Stimulated activated CD8-positive, alpha-beta memory T cell treated with anti-CD3 and anti-CD28 coated beads, Interleukin-12 subunit alpha, Interleukin-12 subunit beta, amount 100 ng/mL, for 24 hours (primary cell): Measurements from ENCODE around the gene SUSD5.
"Not testable (repeated sequence)": the region's sequence is repeated elsewhere in the genome, so short reads cannot be mapped to it uniquely, and the experiment has no call there.

Source experiments
- DNase-seq: peaks from one replicate; pipeline ENCODE4 v3.0.0-alpha.2; 2020; ENCODE audit errors: extremely low read depth

The SUSD5 gene

GRCh38 chr3:33194303-33194702 is 24.3 kb downstream of the SUSD5 start:
- no peak for DNase-seq

DNA sequence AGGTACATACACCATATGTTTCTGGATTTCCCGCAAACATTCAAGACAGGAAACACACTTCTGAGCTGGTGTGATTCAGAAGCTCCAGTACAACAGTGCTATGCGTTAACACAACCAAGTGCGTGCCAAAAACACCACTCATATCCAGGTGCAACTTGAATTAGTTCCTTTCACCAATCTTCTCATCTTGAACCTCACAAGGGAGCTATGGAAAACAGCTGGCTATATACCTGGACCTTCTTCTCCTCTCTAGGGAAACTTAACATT is 31.3 kb downstream of the SUSD5 start:
- no peak for DNase-seq

GRCh38 chr3:33186524-33187367 is 31.9 kb downstream of the SUSD5 start:
- no peak for DNase-seq

GRCh38 chr3:33184863-33185262 is 33.7 kb downstream of the SUSD5 start:
- no peak for DNase-seq

DNA sequence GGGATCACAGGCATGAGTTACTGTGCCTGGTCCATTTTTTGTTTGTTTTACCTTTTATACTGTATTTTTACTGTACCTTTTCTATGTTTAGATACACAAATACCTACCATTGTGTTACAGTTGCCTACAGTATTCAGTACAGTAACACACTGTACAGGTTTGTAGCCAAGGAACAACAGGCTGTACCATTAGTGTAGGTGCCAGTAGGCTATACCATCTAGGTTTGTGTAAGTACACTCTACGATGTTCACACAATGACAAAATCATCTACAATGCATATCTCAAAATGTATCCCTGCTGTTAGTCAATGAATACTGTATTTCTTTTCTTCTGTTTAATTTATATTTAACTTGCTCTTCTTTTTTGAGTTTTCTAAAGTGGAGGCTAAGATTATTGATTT is 37.0 kb downstream of the SUSD5 start:
- DNase-seq, result not testable (repeated sequence)

DNA sequence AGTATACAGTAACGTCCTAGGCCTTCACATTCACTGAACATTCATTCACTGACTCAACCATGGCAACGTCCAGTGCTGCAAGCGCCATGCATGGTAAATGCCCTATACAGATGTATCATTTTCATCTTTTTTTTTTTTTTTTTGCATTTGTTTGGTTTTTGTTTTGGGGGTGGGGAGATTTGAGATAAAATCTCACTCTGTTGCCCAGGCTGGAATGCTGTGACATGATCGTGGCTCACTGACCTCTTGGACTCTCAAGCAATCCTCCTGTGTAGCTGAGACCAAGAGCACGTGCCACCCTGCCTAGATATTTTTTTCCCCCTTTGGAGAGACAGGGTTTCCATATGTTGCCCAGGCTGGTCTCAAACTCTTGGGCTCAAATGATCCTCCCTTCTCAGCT is 37.4 kb downstream of the SUSD5 start:
- DNase-seq, result no peak

GRCh38 chr3:33179132-33179531 is 39.5 kb downstream of the SUSD5 start:
- DNase-seq, result no peak

DNA sequence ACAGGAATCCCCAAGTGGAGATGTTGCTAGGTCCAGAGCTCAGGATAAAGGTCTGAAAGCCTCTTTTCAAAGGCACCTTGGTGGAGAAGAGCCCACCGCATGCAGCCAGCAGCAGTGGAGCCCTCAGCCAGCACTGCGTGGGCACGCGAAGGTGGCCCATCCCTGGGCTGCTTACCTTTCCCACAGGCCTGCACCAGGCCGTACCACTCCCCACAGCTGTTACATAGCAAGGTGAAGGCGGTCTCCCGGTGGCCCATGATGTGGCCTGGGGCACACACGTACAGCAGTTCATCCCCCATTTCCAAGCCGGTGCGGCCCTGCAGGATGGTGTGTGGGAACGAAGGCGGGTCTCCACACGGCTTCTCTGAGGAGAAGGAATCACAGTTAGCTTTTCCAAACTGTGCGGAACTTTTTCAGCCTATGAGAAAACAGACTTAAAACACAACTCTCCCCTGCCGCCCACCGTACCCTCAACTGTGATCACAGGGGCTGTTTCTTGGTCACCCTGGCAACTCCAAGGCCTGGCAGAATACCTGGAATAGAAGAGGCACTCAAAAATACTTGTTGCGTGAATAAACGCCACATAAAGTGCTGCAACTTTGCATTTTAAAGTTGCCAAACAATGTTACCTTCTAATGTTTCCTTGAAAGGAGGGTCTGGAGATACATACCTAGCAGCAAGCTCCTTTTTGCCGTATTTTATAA is 43.7 kb downstream of the SUSD5 start:
- DNase-seq, result no peak

- DNase-seq, result no peak
Measured at GRCh38 chr3:33174095-33174494, 44.5 kb downstream of the SUSD5 start.

DNA sequence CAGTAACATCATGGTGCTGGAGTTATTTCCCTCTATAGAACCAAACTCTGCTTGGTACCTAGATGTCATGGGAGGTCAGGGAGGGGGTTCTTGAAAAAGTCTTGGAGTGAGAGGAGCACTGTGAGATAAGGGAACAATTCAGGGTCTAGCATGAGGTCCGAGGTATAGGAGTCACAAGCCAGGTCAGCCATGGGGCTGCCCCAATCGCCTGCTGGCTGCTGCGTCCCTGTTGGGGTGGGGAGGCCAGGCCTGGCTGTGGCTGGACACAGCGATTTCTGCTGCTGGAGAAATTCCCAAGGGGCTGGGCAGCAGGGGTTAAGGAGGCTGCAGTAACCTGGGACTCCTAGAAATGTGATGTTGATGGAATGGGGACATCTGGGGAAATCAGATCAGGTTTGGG is 44.9 kb downstream of the SUSD5 start:
- no peak for DNase-seq

DNA sequence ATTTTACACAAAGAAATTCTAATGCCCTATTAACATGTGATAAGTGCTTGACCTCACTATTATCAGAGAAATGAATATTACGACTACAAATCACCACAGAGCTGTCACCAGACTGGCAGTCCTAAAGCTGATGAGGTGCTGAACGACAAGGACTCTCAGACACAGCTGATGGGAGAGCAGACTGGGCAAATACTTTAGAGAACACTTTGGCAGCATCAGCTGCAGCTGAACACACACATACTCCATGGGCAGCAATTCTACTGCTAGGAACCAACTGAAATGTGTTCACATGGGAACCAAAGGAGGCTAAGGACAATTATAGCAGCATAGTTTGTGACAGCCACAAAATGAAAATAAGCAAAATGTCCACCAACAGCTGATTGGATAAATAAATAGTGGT is 45.5 kb downstream of the SUSD5 start:
- DNase-seq, result no peak

- no peak for DNase-seq
Measured at GRCh38 chr3:33171580-33171979, 47.0 kb downstream of the SUSD5 start.

DNA sequence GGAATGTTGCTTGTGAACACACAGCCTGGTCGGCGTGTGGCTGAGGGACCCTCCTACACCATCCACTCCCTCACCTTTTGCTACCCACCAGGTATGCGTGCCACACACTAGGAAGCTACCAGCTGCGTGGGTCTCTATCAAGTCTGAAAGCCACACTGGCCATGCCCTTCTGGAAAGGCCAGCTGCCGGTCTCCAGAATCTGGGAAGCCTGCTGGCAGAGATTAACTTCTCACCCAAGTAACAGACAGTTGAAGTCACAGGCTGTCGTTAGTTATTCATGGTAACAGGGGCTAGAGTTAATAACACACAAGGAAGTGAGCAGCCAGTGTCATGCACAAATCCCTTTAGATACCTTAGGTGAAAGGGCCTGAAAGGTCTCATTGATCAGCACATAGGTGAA is 48.1 kb downstream of the SUSD5 start:
- DNase-seq, result no peak

DNA sequence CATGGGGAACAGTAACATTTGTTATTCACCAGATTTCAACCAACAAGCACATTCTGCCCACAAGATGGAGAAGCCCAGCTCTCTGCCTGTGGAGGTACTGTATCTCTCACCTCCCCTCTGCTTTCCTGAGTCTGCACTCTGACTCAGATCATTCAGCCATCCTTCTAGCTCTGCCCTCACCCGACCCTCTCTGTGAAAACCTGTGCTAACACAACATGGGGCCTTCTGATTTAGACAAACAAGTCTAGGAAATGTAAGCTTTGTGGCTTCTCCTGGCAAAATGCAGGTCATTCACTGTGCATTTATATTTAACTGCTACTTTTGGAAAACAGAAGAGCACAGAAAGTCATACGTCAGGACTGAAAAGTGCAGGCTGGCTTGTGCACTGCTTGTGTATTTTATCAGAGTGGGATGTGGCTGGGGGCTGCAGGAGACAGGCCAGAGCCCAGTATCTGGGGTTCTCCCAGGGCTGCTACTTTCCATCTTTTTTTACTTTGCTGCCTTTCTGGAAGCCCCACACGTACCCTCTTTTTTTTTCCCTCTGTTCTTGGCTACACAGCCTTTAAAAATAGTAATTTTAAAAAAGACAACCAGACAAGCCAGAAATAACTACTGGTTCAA is 50.8 kb downstream of the SUSD5 start:
- no peak for DNase-seq

- DNase-seq, result no peak
Measured at GRCh38 chr3:33167284-33167683, 51.3 kb downstream of the SUSD5 start.

- DNase-seq, result no peak
Measured at GRCh38 chr3:33166095-33166494, 52.5 kb downstream of the SUSD5 start.

- no peak for DNase-seq
Measured at GRCh38 chr3:33165372-33165771, 53.2 kb downstream of the SUSD5 start.

DNA sequence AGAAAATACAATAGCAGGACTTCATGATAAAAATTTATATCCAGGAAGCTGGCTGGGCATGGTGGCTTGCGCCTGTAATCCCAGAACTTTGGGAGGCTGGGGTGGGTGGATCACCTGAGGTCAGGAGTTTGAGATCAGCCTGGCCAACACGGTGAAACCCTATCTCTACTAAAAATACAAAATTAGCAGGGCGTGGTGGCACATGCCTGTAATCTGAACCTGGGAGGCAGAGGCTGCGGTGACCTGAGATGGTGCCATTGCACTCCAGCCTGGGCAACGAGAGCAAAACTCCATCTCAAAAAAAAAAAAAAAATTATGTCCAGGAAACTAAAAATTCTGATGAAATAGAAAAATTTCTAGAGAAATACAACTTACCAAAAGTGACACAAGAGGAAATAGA is 56.0 kb downstream of the SUSD5 start:
- DNase-seq, result not testable (repeated sequence)

GRCh38 chr3:33159981-33160380 is 58.6 kb downstream of the SUSD5 start:
- DNase-seq, result no peak

GRCh38 chr3:33159234-33159633 is 59.4 kb downstream of the SUSD5 start:
- no peak for DNase-seq

DNA sequence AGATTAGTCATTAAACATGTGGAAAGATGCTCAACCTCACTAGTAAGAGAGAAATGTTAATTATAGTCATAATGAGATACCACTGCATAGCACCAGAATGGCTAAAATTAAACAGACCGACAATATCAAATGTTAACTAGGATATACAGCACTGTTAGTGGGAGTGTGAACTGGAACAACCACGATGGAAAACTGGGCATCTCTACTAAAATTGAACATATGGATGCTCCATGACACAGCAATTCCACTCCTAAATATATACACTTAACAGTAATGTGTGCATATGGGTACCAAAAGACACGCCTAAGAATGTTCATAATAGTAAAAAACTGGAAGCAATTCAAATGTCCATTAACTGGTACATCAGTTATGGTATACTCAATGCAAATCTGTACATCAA is 63.3 kb downstream of the SUSD5 start:
- DNase-seq, result no peak

- DNase-seq, result no peak
Measured at GRCh38 chr3:33153782-33154181, 64.8 kb downstream of the SUSD5 start.
